A673 (cell line): ENCODE data around the gene GPR15LG. TPM values are rescaled to one million over a fixed set of nuclear protein-coding genes. Genes with fewer than 3 reads are reported as not detected.

Experiments
- BruUV-seq: library from RNA; stranded (reverse); fragments of 400-500 nt; replicated peaks from 2 replicates; lab custom pipeline; 2021; lab: Mats Ljungman, UMichigan
- CTCF ChIA-PET: fragments of 300-600 bp; sonication (Branson Sonifier 250); formaldehyde crosslinking; loops from one replicate; lab custom pipeline; 2022; ENCODE audit warnings: antibody characterized with exemption; lab: Charles Lee
- POLR2A ChIA-PET: fragments of 300-600 bp; sonication (Branson Sonifier 250); formaldehyde crosslinking; loops from one replicate; lab custom pipeline; 2022; ENCODE audit warnings: antibody characterized with exemption; ENCODE audit not compliant: low non-redundant PET; lab: Charles Lee
- DNase-seq: peaks from one replicate; pipeline ENCODE4 v3.0.0-alpha.2; 2015; ENCODE audit warnings: low spot score
- H3K27ac ChIP-seq: fragments of 200-600 bp; sonication (generic); 2 replicates; pipeline ENCODE4 v1.5.1; 2016; ENCODE audit warnings: mixed run types, low read depth, mild to moderate bottlenecking, mixed read lengths, antibody characterized with exemption, low read length; ENCODE audit not compliant: poor library complexity, severe bottlenecking
- H3K27me3 ChIP-seq: fragments of 200-600 bp; sonication (generic); replicated peaks from 2 replicates; pipeline ENCODE4 v1.6.1; 2017; ENCODE audit warnings: mixed run types, low read depth, mild to moderate bottlenecking, mixed read lengths, antibody characterized with exemption, low read length; ENCODE audit not compliant: insufficient read depth, poor library complexity
- H3K36me3 ChIP-seq: fragments of 200-600 bp; sonication (generic); 2 replicates; pipeline ENCODE4 v1.6.1; 2016; ENCODE audit warnings: mixed run types, mild to moderate bottlenecking, mixed read lengths, antibody characterized with exemption, low read length; ENCODE audit not compliant: insufficient read depth, poor library complexity, severe bottlenecking
- H3K4me1 ChIP-seq: fragments of 200-600 bp; sonication (generic); 2 replicates; pipeline ENCODE4 v1.6.1; 2017; ENCODE audit warnings: mixed run types, mild to moderate bottlenecking, mixed read lengths, antibody characterized with exemption, low read length; ENCODE audit not compliant: insufficient read depth, poor library complexity, severe bottlenecking
- H3K4me3 ChIP-seq: fragments of 200-600 bp; sonication (generic); 2 replicates; pipeline ENCODE4 v1.5.1; 2016; ENCODE audit warnings: low read depth, mixed run types, mild to moderate bottlenecking, mixed read lengths, low read length; ENCODE audit not compliant: poor library complexity, severe bottlenecking
- H3K9me3 ChIP-seq: fragments of 200-600 bp; sonication (generic); 2 replicates; pipeline ENCODE4 v1.6.1; 2016; ENCODE audit warnings: mixed run types, low read depth, mild to moderate bottlenecking, mixed read lengths, antibody characterized with exemption, low read length; ENCODE audit not compliant: poor library complexity, severe bottlenecking
- CTCF ChIP-seq: fragments of 300-800, 200-600 bp; sonication (generic); conservative IDR thresholded peaks from 2 replicates; pipeline ENCODE4 v1.5.1; 2017; ENCODE audit warnings: low read depth, mild to moderate bottlenecking, antibody characterized with exemption, low read length, moderate library complexity, mixed read lengths
- EZH2 ChIP-seq: fragments of 200-600 bp; sonication (generic); IDR thresholded peaks from 2 replicates; pipeline ENCODE4 v1.6.1; 2017; ENCODE audit warnings: borderline replicate concordance, low read depth, mild to moderate bottlenecking, mixed read lengths, antibody characterized with exemption, low read length; ENCODE audit not compliant: poor library complexity, severe bottlenecking
- intact Hi-C: fragments of 100-400 bp; cut with micrococcal nuclease; formaldehyde crosslinking; loops from one replicate; pipeline ENCODE4 v1.10.0; 2022; ENCODE audit not compliant: unreplicated experiment
- total RNA-seq: library from RNA; stranded (reverse); gene quantifications from 2 replicates; pipeline ENCODE4 v1.2.3, GENCODE V29; 2021

The GPR15LG gene
- total RNA-seq, 1 experiment from 2014 or later: not detected

- Histone ChIP-seq H3K9me3 (no peaks in the 10 kb centered on the region), H3K4me3 (no peak overlapping the region), H3K36me3 (no peaks in the 10 kb centered on the region), H3K4me1 (no peaks in the 10 kb centered on the region), H3K27ac (no peak overlapping the region), H3K27me3 (peaks cover 16% of the 10 kb centered on the region)
- no TSS peak for BruUV-seq
- DNase-seq: no peak
- ChIA-PET POLR2A (no interaction called here), CTCF (no interaction called here)
- intact Hi-C loops: no loop called here
- no peak for TF ChIP-seq EZH2
- peak; percentile 35; the same call in 1 of the 2 replicates for TF ChIP-seq CTCF
Measured at GRCh38 chr10:84204122-84204521, 30.5 kb downstream of the GPR15LG start.

DNA sequence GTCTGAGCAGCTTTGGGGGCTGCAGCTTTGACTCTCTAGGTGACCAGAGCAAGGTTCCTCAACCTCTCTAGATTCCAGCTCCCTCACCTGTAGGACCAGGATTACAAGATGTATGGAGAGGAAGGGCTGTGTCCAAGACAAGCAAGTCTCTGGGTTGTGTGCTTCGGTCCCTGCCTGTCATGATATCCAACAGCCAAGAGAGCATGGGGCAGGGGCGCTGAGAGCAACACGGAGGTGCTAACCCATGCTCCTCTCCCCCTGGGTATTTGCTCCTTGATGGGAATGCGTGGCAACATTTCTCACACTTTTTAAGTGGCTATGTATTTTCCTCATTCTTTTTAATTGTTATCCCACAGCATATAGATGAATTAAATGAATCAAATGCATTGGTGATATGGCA is 31.0 kb downstream of the GPR15LG start:
- intact Hi-C loops: loop anchor here (5.0 kb wide), 1 partner anchor 57 kb away; no protein-coding TSS in a partner anchor
- TF ChIP-seq EZH2 (no peak), CTCF (no peak)
- Histone ChIP-seq H3K9me3 (no peaks in the 10 kb centered on the region), H3K27ac (no peak overlapping the region), H3K4me3 (no peak overlapping the region), H3K36me3 (no peaks in the 10 kb centered on the region), H3K4me1 (no peaks in the 10 kb centered on the region), H3K27me3 (peaks cover 15% of the 10 kb centered on the region)
- no TSS peak for BruUV-seq
- ChIA-PET CTCF (no interaction called here), POLR2A (no interaction called here)
- no peak for DNase-seq

- peak; percentile 89 for TF ChIP-seq CTCF
- TF ChIP-seq EZH2: no peak
- Histone ChIP-seq H3K4me1 (no peaks in the 10 kb centered on the region), H3K27ac (no peak overlapping the region), H3K36me3 (no peaks in the 10 kb centered on the region), H3K9me3 (no peaks in the 10 kb centered on the region), H3K4me3 (no peak overlapping the region), H3K27me3 (peaks cover 18% of the 10 kb centered on the region)
- POLR2A ChIA-PET: no interaction called here
- CTCF ChIA-PET: no interaction called here
- peak; percentile 71 for DNase-seq
- no TSS peak for BruUV-seq
- intact Hi-C loops: loop anchor here (5.0 kb wide), 1 partner anchor 58 kb away; no protein-coding TSS in a partner anchor
Measured at GRCh38 chr10:84205049-84205852, 31.6 kb downstream of the GPR15LG start.
